ENCODE results near the gene CCDC197. TPM values are rescaled to one million over a fixed set of nuclear protein-coding genes. Genes with fewer than 3 reads are reported as not detected.
A peak's percentile ranks its signal among the peaks of the same experiment; 100 is the strongest.

The CCDC197 gene
- total and polyA plus RNA-seq, 2 of the 4 experiments (the other 2 are of a cell fraction), result not detected

DNA sequence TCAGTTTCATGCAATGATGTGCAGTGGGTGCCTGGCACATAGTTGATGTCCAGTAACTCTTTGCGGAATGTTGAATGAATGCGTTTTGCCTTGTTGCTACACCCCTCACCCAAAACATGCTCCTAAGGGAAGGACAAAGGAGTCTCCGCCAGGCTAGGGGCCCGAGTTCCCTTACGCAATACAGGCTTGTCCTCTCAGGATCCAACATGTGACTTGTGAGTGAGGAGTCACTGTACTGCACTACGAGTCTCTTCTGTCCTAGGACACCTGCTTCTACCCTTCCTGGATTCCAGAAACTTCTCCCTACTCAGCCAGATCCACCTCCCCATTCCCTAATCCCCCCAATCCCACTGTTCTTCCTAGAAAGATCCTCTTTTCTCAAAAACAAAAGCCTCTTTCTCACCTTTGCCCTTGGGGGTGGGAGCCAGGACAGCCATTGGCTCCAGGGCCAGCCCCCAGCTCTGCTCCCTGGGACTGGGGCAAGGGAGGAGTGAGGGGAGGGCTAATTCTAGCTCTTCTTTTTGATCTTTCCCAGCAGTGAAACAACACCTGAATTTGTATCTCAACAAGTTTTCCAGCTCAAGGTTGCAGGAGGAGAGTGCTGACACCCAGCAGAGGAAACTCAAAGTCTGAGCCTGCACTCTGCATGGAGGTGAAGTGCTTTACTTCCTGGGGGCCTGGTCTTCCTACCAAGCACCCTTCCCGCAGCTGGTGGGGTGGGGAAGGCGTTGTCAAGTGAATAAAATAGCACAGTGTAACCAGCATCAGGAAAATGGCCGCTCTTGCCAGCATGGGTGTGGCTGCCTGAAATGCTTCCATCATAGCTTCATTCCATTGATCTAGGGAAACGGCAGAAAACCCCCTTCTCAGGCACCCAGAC, 25.7 kb downstream of the CCDC197 start:
- intact Hi-C loops (cut with micrococcal nuclease), result no loop called here
- TF ChIP-seq CEBPB (IDR thresholded peaks at IDR 0.05; ENCODE audit: low read depth, low read length), result peak; percentile 28; the same call in 1 of the 2 replicates
- TF ChIP-seq RAD21 (IDR thresholded peaks at IDR 0.05; ENCODE audit: low read length), result no peak
- no peak for TF ChIP-seq POLR2A (IDR thresholded peaks at IDR 0.05; ENCODE audit: low read depth, low read length)
- no peak for TF ChIP-seq SMC3 (IDR thresholded peaks at IDR 0.05; ENCODE audit: low read depth, low read length)
- H4K91ac ChIP-seq (ENCODE audit: insufficient read depth, low read depth, low read length), result no peak overlapping the region

More for the DNA sequence above, 25.7 kb downstream of the CCDC197 start:
- Histone ChIP-seq H4K20me1 (ENCODE audit: insufficient read depth, low read length) (no peaks in the 10 kb centered on the region), H2AK5ac (ENCODE audit: low read depth, low read length) (no peak overlapping the region), H3K27ac (ENCODE audit: insufficient read depth, low read length) (no peak overlapping the region), H3K4me1 (ENCODE audit: control insufficient read depth, insufficient read depth, low read length) (no peaks in the 10 kb centered on the region), H2AK9ac (replicated peaks; ENCODE audit: low read depth, low read length, poor library complexity) (no peak overlapping the region), H3K23ac (ENCODE audit: low read depth, low read length) (no peak overlapping the region), H3K9ac (ENCODE audit: low read depth, low read length) (no peak overlapping the region), H3K79me1 (ENCODE audit: low read depth in 1 of 2, low read length in 2 of 2) (0 out of 4 replicates have a peak, but pooled peaks cover 0 to 4% of the 10 kb centered on the region in 2 experiments), H2BK120ac (ENCODE audit: low read depth, low read length) (no peak overlapping the region), H4K8ac (ENCODE audit: low read depth in 2 of 2, low read length in 2 of 2) (no peak overlapping the region), H3K36me3 (ENCODE audit: control insufficient read depth, insufficient read depth, low read length) (no peaks in the 10 kb centered on the region), H3K27me3 (ENCODE audit: control insufficient read depth, insufficient read depth, low read length) (peaks cover 7% of the 10 kb centered on the region), H3K9me1 (ENCODE audit: insufficient read depth, low read length) (0 out of 2 replicates have a peak, but pooled peaks cover 5% of the 10 kb centered on the region), H2BK15ac (ENCODE audit: low read depth, low read length) (no peak overlapping the region), H2BK20ac (ENCODE audit: low read depth, low read length) (no peak overlapping the region), H3K14ac (replicated peaks; ENCODE audit: low read depth, low read length) (no peak overlapping the region), H4K5ac (ENCODE audit: low read depth, low read length) (no peak overlapping the region), H3K18ac (ENCODE audit: low read depth, low read length) (no peak overlapping the region), H3K4ac (ENCODE audit: low read depth, low read length) (no peak overlapping the region), H2BK5ac (ENCODE audit: low read depth, low read length, poor library complexity, severe bottlenecking) (no peak overlapping the region), H3K9me3 (ENCODE audit: control insufficient read depth, insufficient read depth, low read length) (no peaks in the 10 kb centered on the region), H2AFZ (replicated peaks; ENCODE audit: low read length, poor library complexity) (no peak overlapping the region), H3K56ac (ENCODE audit: extremely low read depth, insufficient read depth, low read length) (no peak overlapping the region), H3K4me2 (ENCODE audit: low read depth, low read length) (no peak overlapping the region), H3K4me3 (ENCODE audit: insufficient read depth, low read depth, low read length) (no peak overlapping the region)
- no TSS peak for BruUV-seq (replicated peaks)
- in situ Hi-C loops (cut with MboI; ENCODE audit: low sequenced_read_pairs), result no loop called here
- ChIA-PET CTCF (no interaction called here), POLR2A (ENCODE audit: unreplicated experiment) (no interaction called here)
- ATAC-seq (ENCODE audit: low read depth), result no peak
- dilution Hi-C loops (cut with HindIII; ENCODE audit: low sequenced_read_pairs, unreplicated experiment), result no loop called here
- no CpG with 5 or more reads among the region's 10 CpGs for WGBS, 2 experiments (ENCODE audit: extremely low coverage in 2 of 2, insufficient read length in 1 of 2)
- no peak for DNase-seq

Data from IMR-90 (cell line).